OCI-LY3 (cell line): ENCODE results near the gene OR1F1.

Experiments used
- EZH2phosphoT487 ChIP-seq: fragments of 200-600 bp; shearing (Covaris generic); IDR thresholded peaks from 2 replicates; pipeline ENCODE4 v1.6.1; 2018; ENCODE audit warnings: antibody characterized with exemption, mixed run types, low read depth
- TF ChIP-seq, protein P1 (sequence below): fragments of 200-600, 300-600 bp; sonication (generic); IDR thresholded peaks from 2 replicates; pipeline ENCODE4 v1.5.1; 2014; ENCODE audit warnings: antibody characterized with exemption, low read length, low read depth

DNA sequence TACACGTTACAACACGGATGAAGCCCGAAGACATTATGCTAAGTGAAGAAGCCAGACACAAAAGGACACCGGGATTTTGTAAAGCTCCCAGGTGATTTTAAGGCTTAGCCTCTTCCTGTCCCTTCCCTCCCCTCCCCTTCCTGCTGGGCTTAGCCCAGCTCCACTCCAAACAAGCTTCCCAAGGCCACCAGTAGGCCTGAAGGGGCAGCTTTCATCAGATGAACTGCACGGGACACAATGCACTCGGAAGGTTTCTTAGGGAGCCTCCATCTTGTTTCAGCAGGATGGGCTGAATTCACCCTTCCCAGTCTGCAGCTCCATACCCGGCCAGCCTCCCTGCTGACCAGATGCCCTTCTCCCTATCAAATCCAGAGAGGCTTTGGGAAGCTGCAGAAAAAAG lies 58.0 kb downstream of the OR1F1 start:
- TF ChIP-seq, protein P1, sequence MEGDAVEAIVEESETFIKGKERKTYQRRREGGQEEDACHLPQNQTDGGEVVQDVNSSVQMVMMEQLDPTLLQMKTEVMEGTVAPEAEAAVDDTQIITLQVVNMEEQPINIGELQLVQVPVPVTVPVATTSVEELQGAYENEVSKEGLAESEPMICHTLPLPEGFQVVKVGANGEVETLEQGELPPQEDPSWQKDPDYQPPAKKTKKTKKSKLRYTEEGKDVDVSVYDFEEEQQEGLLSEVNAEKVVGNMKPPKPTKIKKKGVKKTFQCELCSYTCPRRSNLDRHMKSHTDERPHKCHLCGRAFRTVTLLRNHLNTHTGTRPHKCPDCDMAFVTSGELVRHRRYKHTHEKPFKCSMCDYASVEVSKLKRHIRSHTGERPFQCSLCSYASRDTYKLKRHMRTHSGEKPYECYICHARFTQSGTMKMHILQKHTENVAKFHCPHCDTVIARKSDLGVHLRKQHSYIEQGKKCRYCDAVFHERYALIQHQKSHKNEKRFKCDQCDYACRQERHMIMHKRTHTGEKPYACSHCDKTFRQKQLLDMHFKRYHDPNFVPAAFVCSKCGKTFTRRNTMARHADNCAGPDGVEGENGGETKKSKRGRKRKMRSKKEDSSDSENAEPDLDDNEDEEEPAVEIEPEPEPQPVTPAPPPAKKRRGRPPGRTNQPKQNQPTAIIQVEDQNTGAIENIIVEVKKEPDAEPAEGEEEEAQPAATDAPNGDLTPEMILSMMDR: no peak
- no peak for TF ChIP-seq EZH2phosphoT487
